Measurements from ENCODE around the gene ZWINT. TPM values are rescaled to one million over a fixed set of nuclear protein-coding genes. Genes with fewer than 3 reads are reported as not detected.

Gene ZWINT, protein sequence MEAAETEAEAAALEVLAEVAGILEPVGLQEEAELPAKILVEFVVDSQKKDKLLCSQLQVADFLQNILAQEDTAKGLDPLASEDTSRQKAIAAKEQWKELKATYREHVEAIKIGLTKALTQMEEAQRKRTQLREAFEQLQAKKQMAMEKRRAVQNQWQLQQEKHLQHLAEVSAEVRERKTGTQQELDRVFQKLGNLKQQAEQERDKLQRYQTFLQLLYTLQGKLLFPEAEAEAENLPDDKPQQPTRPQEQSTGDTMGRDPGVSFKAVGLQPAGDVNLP
- total RNA-seq = 10 to 100 TPM; 46.7 to 72.3 (median 58.7) TPM

DNA sequence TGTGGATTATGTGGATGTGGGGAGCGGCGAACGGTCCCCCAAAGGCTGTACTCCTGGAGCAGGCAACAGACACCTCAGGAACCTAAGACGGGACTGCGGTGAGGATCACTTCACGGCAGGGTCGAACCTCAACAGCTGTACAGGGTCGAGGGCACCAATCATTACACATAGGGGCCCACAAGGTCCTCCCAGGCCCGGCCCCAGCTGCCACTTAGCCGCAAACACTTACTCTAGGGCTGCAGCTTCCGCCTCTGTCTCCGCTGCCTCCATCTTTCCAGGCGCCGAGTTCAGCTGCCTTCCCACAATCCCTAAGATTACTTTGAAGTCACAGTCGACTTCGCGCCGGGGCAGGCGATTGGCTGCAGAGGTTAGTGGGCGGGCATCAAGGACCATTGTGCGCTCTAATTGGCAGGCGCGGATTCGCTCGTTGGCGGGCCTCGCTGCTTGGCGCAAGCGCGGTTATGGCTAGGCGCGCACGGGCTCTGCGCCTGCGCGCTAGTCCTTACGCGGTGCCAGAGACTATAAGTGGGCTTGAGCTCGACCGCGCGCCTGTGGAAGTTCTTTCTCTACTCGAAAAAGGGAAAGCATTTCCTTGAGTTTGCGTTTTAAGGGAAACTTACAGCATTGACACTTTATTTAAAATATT, at the start of gene ZWINT:
TSS of gene ZWINT (minus strand) at position 293 of the 646 bp plus-strand sequence. CDS start at position 270, 23 bp downstream.
- Mint-ChIP-seq H3K4me3 (peak within 1 kb of the TSS; percentile 93), H3K4me1 (ENCODE audit: low read depth) (peaks cover 19% of the 10 kb centered on the region), H3K27me3 (ENCODE audit: low read depth) (no peaks in the 10 kb centered on the region), H3K36me3 (ENCODE audit: insufficient read depth) (no peaks in the 10 kb centered on the region), H3K9me3 (no peaks in the 10 kb centered on the region)
- ATAC-seq (peak; percentile 98 to 99), DNase-seq (peak; percentile 86)

- DNase-seq = no peak
- no peaks in the 10 kb centered on the region for H3K27me3 Mint-ChIP-seq (ENCODE audit: low read depth)
- ATAC-seq = no peak
- H3K36me3 Mint-ChIP-seq (ENCODE audit: insufficient read depth) = no peaks in the 10 kb centered on the region
- H3K9me3 Mint-ChIP-seq = peaks cover 15% of the 10 kb centered on the region
- H3K4me1 Mint-ChIP-seq (ENCODE audit: low read depth) = no peaks in the 10 kb centered on the region
- no peak overlapping the region for H3K4me3 Mint-ChIP-seq
Measured at GRCh38 chr10:56383806-56384205, 22.7 kb upstream of the ZWINT start.

DNA sequence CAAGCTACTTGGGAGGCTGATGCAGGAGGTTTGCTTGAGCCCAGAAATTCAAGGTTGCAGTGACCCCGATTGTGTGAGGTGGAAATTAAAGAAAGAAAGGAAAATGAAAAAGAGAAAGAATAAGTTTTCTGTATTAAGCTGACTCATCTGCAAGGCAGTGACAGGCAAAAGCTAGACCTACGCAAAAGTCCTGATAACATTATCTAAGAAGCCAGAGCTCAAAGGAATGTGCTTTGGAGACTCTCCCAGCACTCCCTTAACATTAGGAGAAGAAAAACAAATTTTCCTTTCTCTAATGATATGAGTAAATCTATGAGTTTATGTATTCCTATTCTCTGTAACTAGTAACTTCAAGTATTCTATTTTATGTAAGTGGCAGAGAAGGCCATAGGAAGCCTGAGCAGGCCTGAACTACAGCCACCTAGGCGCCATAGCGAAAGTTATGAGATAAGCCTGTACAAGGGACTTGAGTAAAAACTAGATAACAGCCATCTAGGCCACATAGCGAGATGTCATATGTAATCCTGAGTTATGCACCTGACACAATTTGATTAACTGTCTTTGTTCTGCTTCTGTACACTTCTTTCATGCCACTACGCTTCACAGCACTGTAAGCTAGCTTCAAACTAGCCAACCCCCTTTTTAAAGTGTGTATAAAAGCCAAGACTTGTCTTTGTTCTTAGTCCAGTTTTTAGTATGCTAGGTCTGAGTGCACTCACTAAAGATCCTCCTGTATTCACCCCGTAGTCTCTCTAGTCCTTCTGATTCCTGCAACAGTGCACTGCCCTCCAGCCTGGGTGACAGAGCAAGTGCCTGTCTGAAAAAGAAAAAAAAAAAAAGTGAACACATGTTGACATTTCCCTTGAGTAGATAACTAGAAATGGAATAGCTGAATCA, 9.4 kb upstream of the ZWINT start:
- no peak for ATAC-seq

DNA sequence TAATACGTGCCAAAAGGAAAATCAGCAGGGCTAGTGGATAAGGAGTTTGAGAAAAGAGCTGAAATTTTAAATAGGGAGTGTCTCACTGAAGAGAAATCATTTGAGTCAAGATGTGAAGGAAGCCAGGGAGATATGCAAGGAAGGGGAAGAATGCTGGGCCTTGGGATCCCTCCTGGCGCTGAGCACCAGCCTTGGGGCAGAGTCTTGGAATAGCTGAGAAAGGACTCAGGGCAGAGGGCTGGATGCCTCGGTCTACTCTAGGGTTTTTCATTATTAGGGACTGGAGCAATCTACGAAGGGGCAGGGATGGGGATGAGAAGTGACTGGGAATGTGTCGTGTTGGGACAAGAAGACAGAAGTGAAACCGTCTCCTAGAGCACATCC, 484 bp downstream of the ZWINT start:
- no peaks in the 10 kb centered on the region for H3K27me3 Mint-ChIP-seq (ENCODE audit: low read depth)
- H3K36me3 Mint-ChIP-seq (ENCODE audit: insufficient read depth) = no peaks in the 10 kb centered on the region
- H3K9me3 Mint-ChIP-seq = no peaks in the 10 kb centered on the region
- peak overlapping the region; percentile 93 for H3K4me3 Mint-ChIP-seq
- no peak for DNase-seq
- no peak for ATAC-seq
- peaks cover 19% of the 10 kb centered on the region for H3K4me1 Mint-ChIP-seq (ENCODE audit: low read depth)

More for the DNA sequence above, 9.4 kb upstream of the ZWINT start:
- Mint-ChIP-seq H3K27me3 (ENCODE audit: low read depth) (no peaks in the 10 kb centered on the region), H3K4me3 (no peak overlapping the region), H3K36me3 (ENCODE audit: insufficient read depth) (no peaks in the 10 kb centered on the region), H3K9me3 (peaks cover 15% of the 10 kb centered on the region), H3K4me1 (ENCODE audit: low read depth) (no peaks in the 10 kb centered on the region)
- no peak for DNase-seq

- Mint-ChIP-seq H3K27me3 (ENCODE audit: low read depth) (no peaks in the 10 kb centered on the region), H3K36me3 (ENCODE audit: insufficient read depth) (no peaks in the 10 kb centered on the region), H3K4me1 (ENCODE audit: low read depth) (peaks cover 19% of the 10 kb centered on the region), H3K4me3 (peak overlapping the region; percentile 93), H3K9me3 (no peaks in the 10 kb centered on the region)
- ATAC-seq (no peak), DNase-seq (no peak)
Measured at GRCh38 chr10:56359837-56360236, 1.2 kb downstream of the ZWINT start.

DNA sequence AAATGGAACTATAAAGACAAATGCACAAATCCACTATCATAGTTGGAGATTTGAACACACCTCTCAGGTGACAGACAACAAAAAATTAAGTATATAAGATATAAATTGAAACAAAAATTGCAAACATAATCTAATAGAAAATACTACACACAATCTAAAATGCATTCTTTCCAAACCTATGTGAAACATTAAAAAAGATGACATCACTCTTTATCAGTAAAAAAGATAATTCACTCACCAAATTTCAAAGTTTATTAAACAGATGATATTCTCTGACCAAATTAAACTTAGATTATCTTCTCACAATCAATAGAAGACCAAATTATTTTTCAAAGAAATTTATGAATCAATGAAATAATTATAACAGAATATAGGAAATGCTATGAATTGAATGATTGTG, 4.0 kb downstream of the ZWINT start:
- H3K27me3 Mint-ChIP-seq (ENCODE audit: low read depth) = no peaks in the 10 kb centered on the region
- no peaks in the 10 kb centered on the region for H3K36me3 Mint-ChIP-seq (ENCODE audit: insufficient read depth)
- DNase-seq (no peak), ATAC-seq (no peak)
- H3K4me1 Mint-ChIP-seq (ENCODE audit: low read depth) = peaks cover 15% of the 10 kb centered on the region
- H3K4me3 Mint-ChIP-seq = no peak overlapping the region
- H3K9me3 Mint-ChIP-seq = no peaks in the 10 kb centered on the region

GRCh38 chr10:56351909-56352630, 9.0 kb downstream of the ZWINT start:
- Mint-ChIP-seq H3K9me3 (no peaks in the 10 kb centered on the region), H3K4me3 (no peak overlapping the region), H3K4me1 (ENCODE audit: low read depth) (no peaks in the 10 kb centered on the region), H3K36me3 (ENCODE audit: insufficient read depth) (no peaks in the 10 kb centered on the region), H3K27me3 (ENCODE audit: low read depth) (no peaks in the 10 kb centered on the region)
- ATAC-seq = no peak
- no peak for DNase-seq

- no peak for DNase-seq
- H3K9me3 Mint-ChIP-seq = no peaks in the 10 kb centered on the region
- no peak overlapping the region for H3K4me3 Mint-ChIP-seq
- H3K27me3 Mint-ChIP-seq (ENCODE audit: low read depth) = no peaks in the 10 kb centered on the region
- no peaks in the 10 kb centered on the region for H3K36me3 Mint-ChIP-seq (ENCODE audit: insufficient read depth)
- ATAC-seq = no peak
- H3K4me1 Mint-ChIP-seq (ENCODE audit: low read depth) = no peaks in the 10 kb centered on the region
Measured at GRCh38 chr10:56349611-56350010, 11.4 kb downstream of the ZWINT start.

DNA sequence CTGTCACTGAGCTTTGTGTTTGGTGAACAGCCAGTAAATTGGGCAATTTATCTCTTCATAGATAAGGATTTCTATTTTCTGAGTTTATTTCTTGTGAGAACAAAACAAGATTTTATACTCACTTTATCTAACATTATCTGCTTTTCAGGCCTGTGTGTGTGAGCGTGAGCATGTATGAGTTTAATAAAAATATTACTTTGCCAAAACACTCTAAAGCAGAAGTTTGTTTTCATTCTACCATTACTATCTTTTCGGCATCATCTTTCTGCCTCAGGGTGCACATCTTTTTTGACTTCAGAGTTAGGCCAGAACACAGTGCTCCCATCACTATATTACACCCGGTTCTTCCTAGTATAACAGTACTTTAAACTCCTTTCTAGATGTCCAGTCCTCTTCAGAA, 13.0 kb downstream of the ZWINT start:
- ATAC-seq = no peak
- Mint-ChIP-seq H3K9me3 (no peaks in the 10 kb centered on the region), H3K4me3 (no peak overlapping the region), H3K4me1 (ENCODE audit: low read depth) (no peaks in the 10 kb centered on the region), H3K36me3 (ENCODE audit: insufficient read depth) (no peaks in the 10 kb centered on the region), H3K27me3 (ENCODE audit: low read depth) (no peaks in the 10 kb centered on the region)
- no peak for DNase-seq

DNA sequence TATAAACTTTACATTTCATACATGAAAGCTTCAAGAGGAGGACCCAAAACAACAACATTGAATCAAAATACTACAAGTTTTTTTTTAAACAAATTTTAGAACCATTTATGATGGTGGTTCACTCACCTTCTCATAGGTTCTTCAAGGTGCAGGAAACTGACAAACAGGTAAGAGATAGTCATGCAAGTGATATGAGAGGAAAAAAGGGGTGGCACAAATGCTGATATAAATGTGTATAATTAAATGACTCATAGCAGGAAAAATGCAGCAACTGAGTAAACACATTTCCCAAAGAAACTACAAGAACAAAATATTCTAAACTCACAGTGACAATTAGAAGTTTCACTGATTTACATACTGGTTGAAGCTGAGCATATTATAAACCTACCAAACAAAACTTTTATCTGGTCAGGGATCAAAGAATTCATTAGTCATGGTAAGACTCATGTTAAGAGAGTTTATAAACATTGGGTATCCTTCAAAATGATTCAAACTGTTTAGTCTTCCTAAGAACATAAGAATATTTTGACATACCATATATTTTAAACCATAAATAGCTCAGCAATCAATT, 14.1 kb downstream of the ZWINT start:
- H3K9me3 Mint-ChIP-seq = no peaks in the 10 kb centered on the region
- DNase-seq = no peak
- no peak for ATAC-seq
- H3K27me3 Mint-ChIP-seq (ENCODE audit: low read depth) = no peaks in the 10 kb centered on the region
- H3K4me1 Mint-ChIP-seq (ENCODE audit: low read depth) = no peaks in the 10 kb centered on the region
- H3K36me3 Mint-ChIP-seq (ENCODE audit: insufficient read depth) = no peaks in the 10 kb centered on the region
- no peak overlapping the region for H3K4me3 Mint-ChIP-seq

DNA sequence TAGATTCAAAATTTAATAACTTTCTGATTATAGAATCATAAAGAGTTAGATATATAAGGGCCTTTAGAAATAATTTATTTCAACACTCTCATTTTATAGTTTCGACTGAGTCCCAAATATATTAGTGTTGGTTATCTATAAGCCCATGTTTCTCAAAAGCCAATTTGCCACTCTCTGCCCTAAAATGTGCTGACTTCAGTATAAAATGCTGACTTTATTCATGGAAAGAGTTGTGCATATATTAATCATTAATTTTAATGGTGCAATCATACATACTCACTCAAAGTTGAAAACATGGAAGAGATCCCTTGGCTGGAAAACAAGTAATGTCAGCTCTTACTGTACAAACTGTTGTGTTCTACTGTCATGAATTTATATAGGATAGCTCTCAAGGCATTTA, 19.4 kb downstream of the ZWINT start:
- no peak for DNase-seq
- H3K9me3 Mint-ChIP-seq = peaks cover 8% of the 10 kb centered on the region
- H3K36me3 Mint-ChIP-seq (ENCODE audit: insufficient read depth) = no peaks in the 10 kb centered on the region
- H3K4me1 Mint-ChIP-seq (ENCODE audit: low read depth) = no peaks in the 10 kb centered on the region
- H3K4me3 Mint-ChIP-seq = no peak overlapping the region
- H3K27me3 Mint-ChIP-seq (ENCODE audit: low read depth) = no peaks in the 10 kb centered on the region
- ATAC-seq = no peak

DNA sequence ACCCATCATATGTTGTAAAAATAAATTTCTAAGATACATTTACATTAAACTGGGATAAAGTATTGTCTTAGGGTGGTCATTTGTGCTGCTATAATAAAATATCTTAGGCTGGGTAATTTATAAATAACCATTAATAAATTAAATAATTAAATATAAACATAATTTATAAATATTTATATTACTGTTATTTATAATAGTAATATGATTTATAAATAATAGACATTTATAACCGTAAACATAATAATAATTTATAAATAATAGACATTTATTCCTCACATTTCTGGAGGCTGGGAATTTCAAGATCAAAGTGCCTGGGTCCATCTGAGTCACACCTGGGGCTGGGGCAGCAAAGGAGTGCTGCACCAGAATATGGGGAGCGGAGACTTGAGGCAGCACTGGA, 31.1 kb downstream of the ZWINT start:
- peaks cover 4% of the 10 kb centered on the region for H3K9me3 Mint-ChIP-seq
- H3K27me3 Mint-ChIP-seq (ENCODE audit: low read depth) = no peaks in the 10 kb centered on the region
- no peak for DNase-seq
- H3K4me1 Mint-ChIP-seq (ENCODE audit: low read depth) = no peaks in the 10 kb centered on the region
- no peak overlapping the region for H3K4me3 Mint-ChIP-seq
- H3K36me3 Mint-ChIP-seq (ENCODE audit: insufficient read depth) = no peaks in the 10 kb centered on the region
- ATAC-seq = no peak

- ATAC-seq (no peak), DNase-seq (no peak)
- H3K36me3 Mint-ChIP-seq (ENCODE audit: insufficient read depth) = no peaks in the 10 kb centered on the region
- no peaks in the 10 kb centered on the region for H3K4me1 Mint-ChIP-seq (ENCODE audit: low read depth)
- no peaks in the 10 kb centered on the region for H3K9me3 Mint-ChIP-seq
- no peaks in the 10 kb centered on the region for H3K27me3 Mint-ChIP-seq (ENCODE audit: low read depth)
- H3K4me3 Mint-ChIP-seq = no peak overlapping the region
Measured at GRCh38 chr10:56327118-56327517, 33.9 kb downstream of the ZWINT start.

DNA sequence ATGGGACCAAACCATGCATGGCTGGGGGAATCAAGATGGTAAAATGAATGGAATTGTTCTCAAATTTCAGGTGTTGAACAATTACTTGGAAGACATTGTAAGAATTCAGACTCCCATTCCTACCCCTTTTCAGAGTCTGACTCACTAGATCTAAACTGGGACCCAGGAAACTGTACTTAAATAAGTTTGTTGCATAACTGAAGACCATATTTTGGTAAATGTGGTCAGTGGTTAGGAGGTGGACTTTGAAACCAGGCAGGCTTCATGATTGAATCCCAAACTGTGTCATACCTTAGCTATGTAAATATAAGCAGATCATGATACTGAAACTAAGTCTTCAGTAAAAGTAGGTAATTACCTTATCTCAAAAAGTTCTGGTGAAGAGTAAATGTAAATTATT, 41.7 kb downstream of the ZWINT start:
- Mint-ChIP-seq H3K4me1 (ENCODE audit: low read depth) (no peaks in the 10 kb centered on the region), H3K27me3 (ENCODE audit: low read depth) (no peaks in the 10 kb centered on the region), H3K9me3 (peaks cover 4% of the 10 kb centered on the region)

More for the DNA sequence above, 41.7 kb downstream of the ZWINT start:
- H3K4me3 Mint-ChIP-seq = no peak overlapping the region
- H3K36me3 Mint-ChIP-seq (ENCODE audit: insufficient read depth) = no peaks in the 10 kb centered on the region
- ATAC-seq (no peak), DNase-seq (no peak)

Measured in activated T-cell treated with anti-CD3 and anti-CD28 coated beads, Interleukin-2, amount 50 U/mL, for 4 hours (primary cell).